Kidney epithelial cell (primary cell): ENCODE results near the gene LDHAL6A. TPM values are rescaled to one million over a fixed set of nuclear protein-coding genes. Genes with fewer than 3 reads are reported as not detected.

ENCODE experiments used
- DNase-seq: peaks from one replicate; pipeline ENCODE4 v3.0.0-alpha.2; 2010; ENCODE audit warnings: low read depth
- H3K27me3 ChIP-seq: 2 replicates; pipeline ENCODE4 v1.6.0; 2011; ENCODE audit warnings: low read length; ENCODE audit not compliant: control insufficient read depth, insufficient read depth
- H3K36me3 ChIP-seq: 2 replicates; pipeline ENCODE4 v1.5.1; 2011; ENCODE audit warnings: low read length; ENCODE audit not compliant: control insufficient read depth, insufficient read depth
- H3K4me3 ChIP-seq: 2 replicates; pipeline ENCODE4 v1.5.1; 2011; ENCODE audit warnings: low read depth, mild to moderate bottlenecking, control low read depth, low read length
- total RNA-seq: library from RNA; depleted of rRNA; stranded (reverse); fragments of >200 nt; gene quantifications from 2 replicates; pipeline ENCODE4 v1.2.3, GENCODE V29; 2015
- TF ChIP-seq, protein P1 (sequence below): IDR thresholded peaks from 2 replicates; pipeline ENCODE4 v1.5.1; 2011; ENCODE audit warnings: mild to moderate bottlenecking, moderate library complexity, low read length, control low read depth, inconsistent platforms; ENCODE audit not compliant: insufficient read depth, poor library complexity, severe bottlenecking

LDHAL6A gene
- total RNA-seq, 1 donor from 2014 or later: not detected

DNA sequence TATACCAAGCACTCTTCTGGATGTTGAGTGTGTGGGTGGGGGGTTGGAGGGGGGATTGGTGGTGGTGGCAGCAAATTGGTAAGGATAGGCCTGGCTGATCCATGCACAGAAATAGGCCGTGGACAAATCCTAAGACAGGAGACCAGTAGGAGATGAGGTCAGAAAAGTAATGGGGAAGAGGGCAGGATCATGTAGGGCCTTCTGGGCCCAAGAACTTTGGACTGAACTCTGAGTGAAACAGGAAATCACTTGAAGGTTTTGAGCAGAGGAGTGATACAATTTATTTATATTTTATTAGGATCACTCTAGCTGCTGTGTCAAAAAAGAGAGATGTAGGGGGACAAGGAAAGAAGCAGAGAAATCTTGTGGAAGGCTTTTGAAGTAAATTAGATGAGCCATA is 42.4 kb downstream of the LDHAL6A start:
- no peak for DNase-seq
- Histone ChIP-seq H3K36me3 (peaks cover 1% of the 10 kb centered on the region), H3K27me3 (no peaks in the 10 kb centered on the region), H3K4me3 (no peak overlapping the region)
- TF ChIP-seq, protein P1, sequence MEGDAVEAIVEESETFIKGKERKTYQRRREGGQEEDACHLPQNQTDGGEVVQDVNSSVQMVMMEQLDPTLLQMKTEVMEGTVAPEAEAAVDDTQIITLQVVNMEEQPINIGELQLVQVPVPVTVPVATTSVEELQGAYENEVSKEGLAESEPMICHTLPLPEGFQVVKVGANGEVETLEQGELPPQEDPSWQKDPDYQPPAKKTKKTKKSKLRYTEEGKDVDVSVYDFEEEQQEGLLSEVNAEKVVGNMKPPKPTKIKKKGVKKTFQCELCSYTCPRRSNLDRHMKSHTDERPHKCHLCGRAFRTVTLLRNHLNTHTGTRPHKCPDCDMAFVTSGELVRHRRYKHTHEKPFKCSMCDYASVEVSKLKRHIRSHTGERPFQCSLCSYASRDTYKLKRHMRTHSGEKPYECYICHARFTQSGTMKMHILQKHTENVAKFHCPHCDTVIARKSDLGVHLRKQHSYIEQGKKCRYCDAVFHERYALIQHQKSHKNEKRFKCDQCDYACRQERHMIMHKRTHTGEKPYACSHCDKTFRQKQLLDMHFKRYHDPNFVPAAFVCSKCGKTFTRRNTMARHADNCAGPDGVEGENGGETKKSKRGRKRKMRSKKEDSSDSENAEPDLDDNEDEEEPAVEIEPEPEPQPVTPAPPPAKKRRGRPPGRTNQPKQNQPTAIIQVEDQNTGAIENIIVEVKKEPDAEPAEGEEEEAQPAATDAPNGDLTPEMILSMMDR: no peak

DNA sequence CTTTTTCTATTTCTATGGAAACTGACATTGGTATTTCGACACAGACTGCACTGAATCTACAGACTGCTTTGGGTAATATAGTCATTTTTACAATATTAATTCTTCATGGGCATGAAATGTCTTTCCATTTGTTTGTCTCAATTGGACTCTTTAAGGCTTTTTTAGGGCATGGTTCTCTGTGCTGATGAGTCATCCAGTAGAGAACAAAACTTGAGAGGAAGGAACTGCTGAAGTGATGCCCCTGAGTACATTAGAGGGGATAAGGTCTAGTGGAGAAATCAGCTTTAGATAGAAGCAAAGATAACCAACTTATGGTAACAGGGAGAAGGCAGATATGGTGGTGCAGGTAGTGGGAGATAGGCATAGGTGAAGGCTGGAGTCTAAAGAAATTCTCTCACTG is 46.0 kb downstream of the LDHAL6A start:
- peaks cover under 1% of the 10 kb centered on the region for H3K36me3 ChIP-seq
- no peak overlapping the region for H3K4me3 ChIP-seq
- no peaks in the 10 kb centered on the region for H3K27me3 ChIP-seq
- TF ChIP-seq, protein P1: no peak
- no peak for DNase-seq

DNA sequence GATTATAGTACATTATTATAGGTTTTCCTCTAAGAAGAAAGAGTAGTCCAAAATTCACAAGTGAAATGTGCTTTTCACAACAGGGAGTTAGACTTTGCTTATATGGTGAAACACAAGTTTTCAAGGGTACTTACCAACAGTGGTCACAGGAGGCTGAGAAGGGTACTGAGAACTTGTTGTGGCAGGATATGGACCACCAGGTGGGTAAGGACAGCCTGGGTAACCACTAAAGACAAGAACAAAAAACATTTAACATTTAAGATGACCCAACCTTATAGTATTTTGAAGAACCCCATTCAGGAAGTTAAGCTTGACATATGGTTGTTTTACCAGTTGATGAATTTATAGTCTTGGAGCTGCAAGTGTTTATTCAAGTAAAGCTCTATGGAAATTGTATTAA is 46.7 kb downstream of the LDHAL6A start:
- H3K27me3 ChIP-seq: no peaks in the 10 kb centered on the region
- TF ChIP-seq, protein P1: no peak
- H3K36me3 ChIP-seq: no peaks in the 10 kb centered on the region
- no peak for DNase-seq
- no peak overlapping the region for H3K4me3 ChIP-seq

DNA sequence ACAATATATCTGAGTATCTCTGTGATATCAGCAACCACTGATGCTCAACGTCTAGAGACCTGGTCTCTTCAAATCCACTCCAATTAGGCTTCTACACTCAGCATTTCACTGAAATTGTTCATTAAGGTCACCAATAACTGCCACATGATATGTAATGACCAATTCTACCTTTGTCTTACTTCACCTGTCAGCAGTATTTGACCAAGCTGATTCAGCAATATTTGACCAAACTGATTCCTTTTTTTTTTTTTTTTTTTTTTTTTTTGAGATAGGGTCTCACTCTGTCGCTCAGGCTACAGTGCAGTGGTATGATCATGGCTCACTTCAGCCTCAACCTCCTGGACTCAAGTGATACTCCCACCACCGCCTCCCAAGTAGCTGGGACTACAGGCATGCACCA is 65.5 kb downstream of the LDHAL6A start:
- TF ChIP-seq, protein P1: no peak
- no peaks in the 10 kb centered on the region for H3K27me3 ChIP-seq
- no peak overlapping the region for H3K4me3 ChIP-seq
- no peak for DNase-seq
- no peaks in the 10 kb centered on the region for H3K36me3 ChIP-seq

DNA sequence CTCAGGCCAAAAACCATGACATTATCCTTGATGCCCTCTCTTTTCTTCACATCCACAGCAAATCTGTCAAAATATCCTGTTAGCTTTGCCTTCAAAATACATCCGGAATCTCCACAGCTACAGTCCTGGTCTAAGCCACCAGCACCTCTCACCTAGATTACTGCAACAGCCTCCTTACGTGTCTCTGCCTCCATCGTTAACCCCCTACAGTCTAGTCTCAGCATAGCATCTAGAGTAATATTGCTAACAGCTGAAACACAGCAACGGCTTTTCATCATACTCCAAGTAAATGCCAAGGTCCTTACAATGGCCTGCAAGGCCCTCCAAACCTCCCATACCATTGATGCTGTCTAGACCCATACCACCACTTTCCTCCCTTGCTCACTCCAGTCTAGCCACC is 66.7 kb downstream of the LDHAL6A start:
- H3K27me3 ChIP-seq: no peaks in the 10 kb centered on the region
- TF ChIP-seq, protein P1: no peak
- H3K4me3 ChIP-seq: no peak overlapping the region
- DNase-seq: no peak
- H3K36me3 ChIP-seq: no peaks in the 10 kb centered on the region

DNA sequence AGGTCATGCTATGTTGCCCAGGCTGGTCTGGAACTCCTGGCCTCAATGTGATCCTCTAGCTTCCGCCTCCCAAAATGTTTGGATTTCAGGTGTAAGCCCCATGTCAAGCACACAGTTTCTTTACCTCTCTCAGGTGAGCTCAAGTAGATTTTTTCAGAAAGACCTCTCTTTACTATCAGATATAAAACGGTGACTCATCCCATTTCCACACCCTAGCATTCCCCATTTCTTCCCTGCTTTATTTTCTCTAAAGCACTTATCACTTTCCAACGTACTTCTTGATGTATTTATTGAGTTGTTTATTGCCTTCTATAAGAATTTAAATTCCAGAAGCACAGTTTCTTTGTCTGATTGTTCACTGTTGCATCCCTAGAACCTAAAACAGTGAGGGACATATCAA is 67.4 kb downstream of the LDHAL6A start:
- Histone ChIP-seq H3K36me3 (no peaks in the 10 kb centered on the region), H3K4me3 (no peak overlapping the region), H3K27me3 (no peaks in the 10 kb centered on the region)
- TF ChIP-seq, protein P1: no peak
- no peak for DNase-seq
